Activated CD8-positive, alpha-beta memory T cell treated with anti-CD3 and anti-CD28 coated beads, Interleukin-2, amount 50 U/mL, for 24 hours (primary cell): ENCODE measurements around the gene C1orf198.

Experiments used
- DNase-seq: peaks from one replicate; pipeline ENCODE4 v3.0.0-alpha.2; 2020; ENCODE audit errors: extremely low read depth

C1orf198 gene

DNA sequence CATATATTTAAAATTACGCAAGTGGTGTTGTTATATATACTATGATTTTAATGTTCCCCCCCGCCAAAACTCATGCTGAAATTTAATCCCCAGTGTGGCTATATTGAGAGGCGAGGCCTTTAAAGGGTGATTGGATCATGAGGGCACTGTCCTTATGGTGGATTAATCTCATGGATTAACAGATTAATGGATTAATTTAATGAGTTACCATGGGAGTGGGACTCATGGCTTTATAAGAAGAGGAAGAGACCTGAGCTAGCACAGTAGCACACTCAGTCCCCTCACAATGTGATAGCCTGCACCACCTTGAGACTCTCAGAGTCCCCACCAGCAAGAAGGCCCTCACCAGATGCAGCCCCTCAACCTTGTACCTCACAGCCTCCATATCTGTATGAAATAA, 34.8 kb downstream of the C1orf198 start:
- DNase-seq = no peak

DNA sequence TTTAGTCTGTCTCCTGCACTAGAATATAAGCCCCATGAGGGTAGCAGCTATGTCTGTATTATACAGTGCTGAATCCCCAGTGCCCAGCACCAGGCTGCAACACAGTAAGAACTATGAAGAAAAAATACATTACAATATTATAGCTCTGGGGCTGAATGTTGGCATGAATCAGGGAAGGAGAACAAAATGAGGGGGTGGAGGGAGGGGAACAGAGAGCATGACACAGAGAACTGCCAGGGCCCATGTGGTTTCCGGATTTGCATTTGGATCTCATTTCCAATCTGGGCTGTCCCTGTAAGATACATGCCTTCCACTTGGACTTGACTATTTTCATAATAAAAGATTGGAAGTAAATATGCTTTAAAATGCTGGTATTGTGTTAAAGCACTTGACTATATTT, 35.8 kb downstream of the C1orf198 start:
- no peak for DNase-seq

DNA sequence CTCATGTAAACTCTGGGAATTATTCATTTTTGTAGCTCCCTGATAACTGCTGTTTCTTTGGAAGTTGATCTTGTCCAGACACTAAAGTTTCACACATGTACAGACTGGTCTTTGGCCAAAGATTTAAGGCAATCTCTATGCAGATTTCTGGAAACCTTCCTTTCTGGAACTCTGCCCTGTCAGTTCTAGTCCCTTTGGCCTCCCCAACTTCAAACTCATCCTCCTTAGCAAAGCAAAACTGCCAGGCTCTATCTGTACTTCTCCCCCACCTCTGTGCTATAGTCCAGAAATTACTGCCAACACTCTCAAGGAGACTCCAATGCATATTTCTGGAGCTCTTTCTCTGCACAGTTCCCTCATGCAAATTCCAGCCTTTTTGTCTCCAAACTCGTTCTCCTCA, 36.5 kb downstream of the C1orf198 start:
- no peak for DNase-seq

DNA sequence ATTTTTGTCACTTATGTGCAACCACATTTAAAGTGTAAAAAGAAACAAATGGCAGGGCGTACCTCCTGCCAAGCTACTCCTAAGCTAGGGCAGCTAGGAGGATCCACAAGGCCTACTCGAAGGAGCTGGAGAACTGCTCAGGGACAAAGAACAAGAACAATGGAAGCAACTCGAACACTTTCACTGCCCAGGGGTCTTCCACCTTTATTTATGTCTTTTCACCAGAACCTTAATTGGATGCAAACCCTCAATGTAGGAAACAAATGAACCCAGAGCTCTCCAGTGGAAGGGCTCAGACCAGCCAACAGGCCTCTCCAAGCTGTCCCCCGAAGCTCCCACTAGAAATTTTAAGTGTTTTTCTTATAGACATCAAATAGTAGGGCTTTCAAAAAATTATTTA, 39.9 kb downstream of the C1orf198 start:
- DNase-seq = no peak

DNA sequence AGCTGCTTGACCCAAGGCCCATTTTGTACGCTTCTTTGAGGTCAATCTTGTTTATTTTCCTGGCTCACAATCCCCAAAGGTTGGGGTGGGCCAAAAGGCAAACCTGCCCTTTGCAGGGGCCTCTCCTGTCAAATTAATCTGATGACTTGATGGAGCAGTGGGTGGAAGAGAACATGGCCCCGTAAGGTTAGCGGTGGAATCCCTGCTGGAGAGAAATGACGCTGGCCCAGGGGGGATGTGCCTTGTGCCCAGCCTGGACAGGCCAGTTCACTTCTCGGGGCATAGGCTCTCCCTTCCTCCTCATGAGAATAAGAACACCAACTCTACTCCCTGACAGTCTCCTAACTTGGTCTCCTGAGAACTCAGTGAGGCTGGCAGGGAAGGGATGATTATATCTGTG, 40.5 kb downstream of the C1orf198 start:
- DNase-seq = no peak

DNA sequence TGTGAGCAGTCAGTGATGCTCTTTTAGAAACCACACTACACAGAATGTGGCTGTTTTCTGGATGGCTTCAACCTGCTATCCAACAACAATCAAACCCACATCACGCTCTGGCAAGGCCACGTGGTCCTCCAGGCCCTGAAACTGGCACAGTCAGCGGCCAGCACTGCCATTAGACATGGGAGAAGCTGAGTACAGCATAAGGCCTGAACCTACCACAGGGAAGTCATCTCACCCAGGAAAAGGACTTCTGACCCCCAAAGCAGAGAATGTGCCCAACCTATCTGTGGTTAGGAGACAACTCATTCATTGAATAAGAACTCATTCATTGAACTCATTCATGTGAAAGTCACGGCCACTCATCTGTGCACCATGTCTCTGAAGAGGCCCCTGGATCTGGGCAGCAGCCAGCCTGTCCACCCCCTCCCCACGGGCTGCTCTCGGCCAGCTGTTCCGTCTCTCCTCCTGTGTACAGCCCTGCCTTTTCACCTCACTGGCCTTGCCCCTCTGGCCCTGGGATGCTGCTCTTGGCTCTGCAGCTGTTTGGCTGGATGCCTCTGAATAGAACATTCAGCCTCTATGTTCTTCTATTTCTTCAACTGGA, 41.1 kb downstream of the C1orf198 start:
- DNase-seq = no peak

DNA sequence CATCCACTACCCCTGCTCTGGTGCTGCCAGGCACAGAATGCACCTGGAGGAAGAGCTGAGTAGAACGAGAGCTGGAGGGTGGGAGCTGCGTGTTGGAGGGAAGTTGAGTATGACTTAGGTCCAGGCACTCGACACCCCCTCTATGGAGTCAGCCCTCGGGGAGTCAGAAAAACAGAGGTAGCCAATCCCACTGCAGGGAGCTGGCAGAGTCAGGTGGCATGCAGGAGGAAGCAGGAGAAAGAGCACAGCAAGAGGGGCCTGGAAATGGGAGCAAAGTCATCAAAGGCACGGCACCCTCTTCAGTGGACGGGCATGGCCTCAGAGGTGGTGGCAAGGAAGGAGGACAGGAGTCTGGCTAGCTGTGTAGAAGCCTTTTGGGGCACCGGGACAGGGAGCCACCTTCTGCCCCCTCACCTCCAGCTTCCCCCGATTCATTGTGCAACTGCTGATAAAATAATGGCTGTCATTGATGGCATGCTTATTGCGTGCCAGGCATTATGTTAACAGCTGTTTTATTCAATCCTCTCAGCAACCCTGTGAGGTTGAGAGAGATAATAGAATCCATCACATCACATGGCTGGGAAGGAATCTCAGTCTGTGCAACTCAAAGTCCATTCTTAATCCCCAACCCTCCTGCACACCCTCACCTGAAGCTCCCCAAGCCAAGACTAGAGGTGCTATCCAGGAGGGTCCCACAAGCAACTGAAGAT, 42.0 kb downstream of the C1orf198 start:
- no peak for DNase-seq

DNA sequence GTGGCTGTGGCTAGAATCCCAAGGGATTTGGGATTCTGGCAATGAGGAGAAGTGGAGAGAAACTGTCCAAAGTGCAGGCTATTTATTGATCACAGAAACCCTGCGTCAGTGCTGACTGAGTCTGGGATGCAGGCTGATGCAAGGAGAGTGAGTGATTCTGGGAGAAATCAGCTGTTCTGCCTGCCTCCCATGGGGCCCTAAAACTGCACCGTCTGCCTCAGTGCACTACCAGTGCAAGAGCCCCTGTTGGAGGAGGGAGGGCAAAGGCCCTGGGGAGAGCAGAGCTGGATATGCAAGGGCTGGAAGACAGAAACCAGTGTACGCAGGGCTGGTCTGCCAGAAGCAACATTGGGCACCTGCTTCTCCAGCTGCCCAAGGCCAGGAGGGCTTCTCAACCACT, 42.6 kb downstream of the C1orf198 start:
- no peak for DNase-seq

DNA sequence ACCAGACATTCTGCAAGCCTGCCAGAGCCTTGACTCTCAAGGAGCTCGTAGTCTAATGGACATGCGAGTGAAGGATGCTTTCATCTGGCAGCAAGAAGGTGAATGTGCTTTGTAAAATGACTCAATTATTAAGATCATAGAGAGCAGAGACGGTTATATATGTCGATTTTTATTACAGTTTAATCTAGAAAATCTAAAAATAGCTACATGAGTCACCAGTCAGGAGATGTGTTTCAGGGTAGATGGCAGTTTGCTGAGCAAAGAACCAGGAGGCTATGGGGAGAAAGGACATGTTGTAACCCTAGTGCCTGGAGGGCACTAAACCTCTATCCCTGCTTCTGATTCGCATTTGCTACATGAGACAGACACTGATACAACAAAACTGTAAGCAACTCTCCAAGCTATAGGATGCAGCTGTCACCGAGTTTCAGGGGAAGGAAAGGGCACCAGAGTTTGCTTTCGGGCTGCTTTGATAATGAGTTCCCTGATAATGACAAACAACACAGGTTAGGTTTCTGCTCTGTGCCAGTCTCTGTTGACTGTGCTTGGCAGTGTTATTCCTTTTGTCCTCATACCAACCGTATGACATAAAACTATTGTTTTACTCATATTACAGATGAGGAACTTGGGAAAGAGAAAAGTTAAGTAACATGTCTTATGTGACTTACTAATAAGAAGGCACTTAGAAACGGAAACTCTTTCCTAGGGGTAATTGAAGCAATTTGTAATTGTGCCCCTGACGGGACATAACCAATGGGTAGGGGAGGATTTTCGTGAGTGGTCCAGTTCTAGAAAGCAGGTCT, 43.2 kb downstream of the C1orf198 start:
- DNase-seq = no peak

DNA sequence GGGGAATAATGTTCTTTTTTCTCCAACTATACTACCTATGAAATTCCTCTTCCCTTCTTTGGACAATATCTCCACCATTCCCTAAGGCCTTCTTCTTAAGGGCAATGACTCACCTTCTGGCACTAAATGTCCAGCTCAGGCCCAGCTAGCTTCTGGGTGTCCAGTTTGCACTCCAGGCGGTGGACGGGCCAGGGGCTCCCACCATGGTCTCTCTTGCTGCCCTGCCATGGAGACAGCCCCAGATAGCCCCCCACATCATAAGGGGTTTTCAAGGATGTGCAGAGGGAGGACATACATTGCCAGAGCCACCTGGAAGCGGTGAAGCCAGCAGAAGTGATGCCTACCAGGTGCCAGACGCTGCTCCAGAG, 43.8 kb downstream of the C1orf198 start:
- no peak for DNase-seq

DNA sequence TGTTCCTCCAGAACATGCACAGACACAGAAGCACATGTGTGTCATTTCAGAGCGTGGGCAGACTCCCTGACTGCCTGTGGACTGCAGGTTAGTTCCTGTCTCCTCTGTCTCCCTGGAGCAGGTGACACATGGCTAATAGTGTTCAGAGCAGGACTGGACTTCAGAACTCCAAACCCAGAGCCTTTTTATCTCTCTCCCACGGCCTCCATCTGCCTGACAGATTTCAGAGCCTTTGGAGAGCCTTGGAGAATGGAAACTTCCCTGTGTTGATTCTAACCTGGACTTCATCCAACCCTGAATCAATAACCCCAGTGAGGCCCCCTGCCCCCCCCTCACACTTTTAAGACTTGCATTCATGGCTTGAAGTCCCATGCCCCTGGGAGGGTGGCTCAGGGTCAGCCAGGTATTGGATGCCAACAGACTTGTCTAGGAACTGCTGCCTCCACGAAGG, 44.4 kb downstream of the C1orf198 start:
- no peak for DNase-seq

DNA sequence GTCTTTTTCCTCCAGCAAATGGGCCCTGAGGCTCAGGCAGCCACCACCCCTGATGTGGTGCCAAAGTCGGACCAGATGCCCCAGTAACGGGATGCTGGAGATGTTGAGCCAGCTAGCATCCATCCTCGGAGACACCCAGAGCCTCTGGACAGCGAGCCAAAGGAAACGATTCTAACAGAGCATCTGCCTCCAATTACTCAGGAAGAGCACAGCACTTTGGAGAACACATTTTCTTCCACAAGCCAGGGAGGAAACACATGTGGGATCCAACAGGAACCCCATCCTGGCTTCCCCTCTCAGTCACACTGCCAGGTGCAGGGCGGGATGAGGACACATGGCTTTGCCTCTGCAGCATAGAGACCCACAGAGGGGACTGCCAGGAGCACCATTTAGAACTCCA, 44.9 kb downstream of the C1orf198 start:
- DNase-seq = no peak

DNA sequence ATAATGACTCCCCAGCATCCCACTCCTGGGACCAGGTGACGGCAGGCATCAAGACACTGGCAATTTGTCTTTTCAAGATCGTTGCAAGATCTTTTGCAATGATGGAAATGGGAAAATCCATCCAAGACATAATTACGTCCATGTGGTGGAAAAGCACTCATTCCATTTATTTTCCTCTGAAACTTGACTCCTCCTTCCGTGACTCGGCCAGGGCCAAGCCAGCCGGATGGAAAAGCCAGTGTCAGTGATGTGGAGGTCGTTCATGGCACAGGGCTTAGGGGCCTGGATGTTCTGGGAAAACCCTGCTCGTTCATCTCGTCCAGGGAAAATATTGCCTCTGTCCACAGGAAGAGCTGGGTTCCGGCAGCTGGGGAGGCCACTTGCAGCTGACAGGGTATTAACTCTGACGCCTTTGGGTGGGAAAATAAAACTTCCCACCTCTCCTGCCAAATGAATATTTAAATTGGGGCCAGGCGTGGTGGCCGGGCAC, 46.2 kb downstream of the C1orf198 start:
- DNase-seq = no peak

DNA sequence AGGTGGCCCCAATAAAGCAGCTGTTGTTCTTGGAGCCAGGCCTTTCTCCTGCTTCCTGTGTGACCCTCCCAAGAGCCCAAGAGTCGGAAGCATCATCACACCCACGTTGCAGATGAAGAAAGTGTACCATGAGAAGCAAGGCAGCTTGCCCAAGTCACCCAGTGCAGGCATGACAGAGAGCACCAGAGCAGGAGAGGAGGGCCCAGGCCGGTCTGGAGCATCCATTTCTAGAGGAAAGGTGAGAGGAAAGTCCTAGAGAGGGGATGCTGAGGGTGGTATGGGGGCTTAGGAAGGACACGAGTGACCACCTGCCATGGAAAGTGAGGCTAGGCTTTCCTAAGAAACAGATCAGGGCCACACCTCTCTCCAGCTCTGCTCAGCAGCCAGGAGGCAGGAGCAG, 47.0 kb downstream of the C1orf198 start:
- DNase-seq = no peak

DNA sequence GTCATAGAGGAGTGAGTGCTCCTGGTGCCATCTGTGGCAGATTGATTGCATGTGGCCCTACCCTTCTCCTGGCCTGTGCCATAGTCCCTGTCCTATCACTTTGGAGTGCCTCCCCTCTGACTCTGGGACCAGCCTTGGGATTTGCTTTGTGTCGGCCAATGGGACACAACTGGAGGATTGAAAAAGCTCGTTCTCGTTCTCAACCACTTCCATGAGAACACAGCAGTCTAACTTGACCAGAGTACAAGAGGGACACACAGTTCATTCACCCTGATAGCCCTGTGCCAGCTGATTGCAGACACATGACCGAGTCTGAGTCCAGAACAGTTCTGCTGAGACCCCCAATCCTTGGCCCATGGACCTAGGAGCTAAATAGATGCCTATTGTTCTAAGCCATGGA, 47.8 kb downstream of the C1orf198 start:
- no peak for DNase-seq

DNA sequence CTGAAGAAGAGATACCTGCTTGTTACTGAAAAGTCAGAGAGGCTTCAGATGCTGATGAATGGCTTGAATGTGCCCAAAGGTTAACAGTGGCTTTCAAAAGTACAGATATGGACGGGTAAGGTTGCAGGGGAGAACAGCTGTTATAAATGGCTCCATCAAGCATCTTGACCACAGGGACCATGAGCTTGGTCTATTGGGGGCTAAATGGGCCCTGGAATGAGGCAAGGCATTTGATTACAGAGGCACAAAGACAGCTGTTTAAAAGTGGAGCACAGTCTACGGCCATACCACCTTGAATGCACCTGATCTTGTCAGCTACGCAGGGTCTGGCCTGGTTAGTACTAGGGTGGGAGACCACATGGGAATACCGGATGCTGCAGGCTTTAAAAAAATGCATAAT, 48.3 kb downstream of the C1orf198 start:
- no peak for DNase-seq

DNA sequence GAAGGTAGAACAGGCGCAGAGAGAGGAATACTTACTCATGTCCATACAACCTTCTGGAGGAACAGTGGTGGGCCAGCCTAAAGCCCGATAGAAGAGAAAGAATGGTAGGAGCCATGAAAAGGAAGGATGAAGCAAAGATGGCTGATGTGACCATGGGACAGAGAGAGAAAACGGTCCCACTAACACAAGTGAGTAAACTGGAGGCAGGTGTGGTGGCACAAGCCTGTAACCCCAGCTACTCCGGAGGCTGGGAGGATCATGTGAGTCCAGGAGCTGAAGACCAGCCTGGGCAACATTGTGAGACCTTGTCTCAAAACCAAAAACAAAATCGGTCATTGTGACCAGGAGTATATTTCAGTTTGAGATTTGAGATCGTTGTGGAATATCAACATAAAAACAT, 49.4 kb downstream of the C1orf198 start:
- DNase-seq = no peak

DNA sequence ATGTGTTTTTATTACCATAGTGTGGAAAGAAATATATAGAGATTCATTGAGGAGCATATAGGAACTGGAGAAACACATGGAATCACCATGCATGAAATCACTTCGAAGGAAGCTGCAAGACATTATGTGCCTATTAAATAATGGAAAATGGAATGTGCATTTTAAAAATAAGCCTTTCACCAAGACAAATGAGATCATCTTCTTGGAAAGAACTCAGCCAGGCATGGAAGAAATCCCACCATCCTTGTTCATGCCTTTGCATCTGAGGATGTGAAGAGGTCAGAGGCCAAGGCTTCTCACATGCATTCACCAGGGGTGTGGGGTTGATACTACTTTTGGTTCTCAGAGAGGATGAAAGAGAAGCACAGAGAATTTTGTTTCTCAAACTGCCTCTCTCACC, 50.0 kb downstream of the C1orf198 start:
- DNase-seq = no peak

DNA sequence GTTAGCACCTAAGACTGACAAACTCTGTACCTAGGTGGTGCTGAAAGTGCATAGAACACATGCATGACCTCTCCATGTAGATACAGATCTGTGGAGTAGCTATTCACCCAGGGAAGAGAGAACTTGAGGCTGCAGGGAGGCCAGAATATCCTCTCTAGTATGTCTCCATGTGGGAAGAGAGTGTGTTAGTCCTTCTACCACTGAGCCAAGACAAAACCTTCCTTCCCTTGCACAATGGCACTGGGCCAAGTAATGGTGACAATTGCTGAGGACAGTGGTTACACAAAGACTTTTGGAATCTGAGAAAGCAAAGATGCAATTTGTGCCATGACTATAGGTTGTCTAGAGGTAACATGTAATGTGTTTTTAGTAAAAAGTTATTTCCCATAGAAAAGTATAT, 52.3 kb downstream of the C1orf198 start:
- DNase-seq = no peak

DNA sequence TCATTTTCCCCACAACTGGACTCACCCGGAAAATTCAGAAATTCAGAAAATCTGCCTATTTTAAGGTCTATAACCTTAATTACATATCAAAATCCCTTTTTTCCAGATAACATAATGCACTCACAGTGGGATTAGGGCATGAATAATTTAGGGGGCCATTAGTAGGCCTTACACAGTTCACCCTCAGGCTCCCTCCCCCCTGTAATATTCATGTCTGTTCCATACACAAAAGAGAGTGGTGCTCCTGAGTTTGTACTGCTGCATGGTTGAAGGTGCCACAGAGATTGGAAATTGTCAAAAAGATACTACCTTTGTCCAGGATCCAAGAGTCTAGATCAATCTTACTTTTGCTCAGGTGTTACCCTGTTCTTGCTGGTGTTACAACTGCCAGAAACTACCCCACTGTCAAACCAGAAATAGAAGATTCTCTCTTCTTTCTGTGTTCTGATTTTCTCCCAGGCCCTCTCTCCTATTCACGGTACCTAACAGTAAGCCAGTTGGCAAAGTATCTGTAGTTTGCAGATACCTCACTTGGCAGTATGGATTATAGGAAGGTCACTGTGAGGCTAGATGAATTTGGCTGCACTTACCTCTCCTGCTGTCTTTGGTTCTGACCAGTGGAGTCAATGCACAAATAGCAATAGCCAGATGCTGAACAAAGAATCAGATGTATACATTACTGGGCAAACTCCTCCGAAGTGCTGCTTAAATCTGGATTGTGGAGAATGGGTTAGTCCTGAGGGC, 53.2 kb downstream of the C1orf198 start:
- no peak for DNase-seq

DNA sequence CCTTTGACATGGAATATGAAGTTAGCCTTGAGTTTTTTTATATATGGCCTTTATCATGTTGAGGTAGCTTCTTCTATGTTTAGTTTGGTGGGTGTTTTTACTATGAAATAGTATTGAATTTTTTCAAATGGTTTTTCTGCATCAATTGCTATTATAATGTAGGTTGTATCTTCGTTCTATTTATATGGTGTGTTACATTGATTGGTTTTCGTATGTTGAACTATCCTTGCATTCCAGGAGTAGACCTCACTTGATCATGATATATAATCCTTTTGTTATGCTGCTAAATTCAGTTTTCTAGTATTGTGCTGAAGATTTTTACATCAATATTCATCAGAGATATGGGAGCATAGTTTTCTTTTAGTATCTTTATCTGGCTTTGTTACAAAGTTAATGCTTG, 55.8 kb downstream of the C1orf198 start:
- DNase-seq = no peak
